Measurements from ENCODE around the gene SLC30A1.

The SLC30A1 gene

GRCh38 chr1:211611818-211612217 lies 32.9 kb upstream of the SLC30A1 start:
- TF ChIP-seq CTCF (conservative IDR thresholded peaks at IDR 0.05) = no peak
- H3K27ac ChIP-seq = no peak overlapping the region

- H3K27ac ChIP-seq = no peak overlapping the region
- TF ChIP-seq CTCF (conservative IDR thresholded peaks at IDR 0.05) = no peak
Observed at GRCh38 chr1:211610779-211611556, 32.0 kb upstream of the SLC30A1 start.

- H3K27ac ChIP-seq = no peak overlapping the region
- TF ChIP-seq CTCF (conservative IDR thresholded peaks at IDR 0.05) = no peak
Observed at GRCh38 chr1:211609120-211610024, 30.4 kb upstream of the SLC30A1 start.

- TF ChIP-seq CTCF (conservative IDR thresholded peaks at IDR 0.05) = no peak
- no peak overlapping the region for H3K27ac ChIP-seq
Observed at GRCh38 chr1:211607754-211608473, 29.0 kb upstream of the SLC30A1 start.

GRCh38 chr1:211606914-211607753 lies 28.2 kb upstream of the SLC30A1 start:
- TF ChIP-seq CTCF (conservative IDR thresholded peaks at IDR 0.05) = no peak
- no peak overlapping the region for H3K27ac ChIP-seq

- no peak for TF ChIP-seq CTCF (conservative IDR thresholded peaks at IDR 0.05)
- H3K27ac ChIP-seq = no peak overlapping the region
Observed at GRCh38 chr1:211606332-211606913, 27.5 kb upstream of the SLC30A1 start.
